ENCODE results near the gene FGR. TPM values are rescaled to one million over a fixed set of nuclear protein-coding genes. Genes with fewer than 3 reads are reported as not detected.
"Not testable (repeated sequence)": the region's sequence is repeated elsewhere in the genome, so short reads cannot be mapped to it uniquely, and the experiment has no call there.

The FGR gene
- total RNA-seq, 5 donors from 2014 or later (not counting 1 experiment from before 2014, with no cell fraction given), result 3.2 to 37.3 (median 5.7) TPM

- POLR2A ChIA-PET, result interaction anchor here in 1 of 2 donors (0.5 kb wide), 1 partner anchor 1102 kb away, joined by 3 read pairs; no protein-coding TSS in a partner anchor
Measured at GRCh38 chr1:27644369-27645070, 9.5 kb upstream of the FGR start.

GRCh38 chr1:27643600-27644368, 8.8 kb upstream of the FGR start:
- H3K27ac Mint-ChIP-seq, result peak overlapping the region; percentile 53 to 80
- H3K27me3 ChIP-seq (replicated peaks in 1 of 2; ENCODE audit: control insufficient read depth in 2 of 2, extremely low read depth in 1 of 2, insufficient read depth in 2 of 2, low read length in 1 of 2), result no peaks in the 10 kb centered on the region
- H3K9me3 ChIP-seq, result no peaks in the 10 kb centered on the region
- no peaks in the 10 kb centered on the region for H3K9me3 Mint-ChIP-seq
- peaks cover 3 to 16% of the 10 kb centered on the region in 2 experiments for H3K4me1 ChIP-seq (ENCODE audit: control insufficient read depth in 1 of 2, extremely low read depth in 1 of 2, insufficient read depth in 2 of 2, low read length in 2 of 2)
- H3K27me3 Mint-ChIP-seq, result no peaks in the 10 kb centered on the region
- ChIA-PET POLR2A (interaction anchor here in 1 of 2 donors (0.5 kb wide), 1 partner anchor 1103 kb away, joined by 3 read pairs; no protein-coding TSS in a partner anchor), CTCF (interaction anchor here (0.6 to 1.9 kb wide), 5 partner anchors 19 to 35 kb away, joined by 3 to 14 read pairs (median 5); no protein-coding TSS in a partner anchor)
- H3K36me3 Mint-ChIP-seq, result no peaks in the 10 kb centered on the region
- no peaks in the 10 kb centered on the region for H3K36me3 ChIP-seq (ENCODE audit: control insufficient read depth in 2 of 2, extremely low read depth in 1 of 2, insufficient read depth in 1 of 2, low read length in 1 of 2)
- DNase-seq (peak; percentile 49 to 85 (median 67)), ATAC-seq (replicated peaks in 1 of 4) (peak; percentile 96 to 97 (median 96))
- 16% methylated on average over 9 of the region's 13 CpGs for WGBS (ENCODE audit: insufficient coverage)
- H3K4me3 Mint-ChIP-seq, result no peak overlapping the region
- no peak overlapping the region for H3K4me3 ChIP-seq (ENCODE audit: control insufficient read depth in 1 of 2, extremely low read depth in 1 of 2, low read length in 1 of 2)
- H3K27ac ChIP-seq (ENCODE audit: low read length), result no peak overlapping the region
- peaks cover 16 to 47% (median 19%) of the 10 kb centered on the region in 3 donors for H3K4me1 Mint-ChIP-seq

More at GRCh38 chr1:27644369-27645070, 9.5 kb upstream of the FGR start:
- no peaks in the 10 kb centered on the region for H3K9me3 ChIP-seq
- no peaks in the 10 kb centered on the region for H3K36me3 ChIP-seq (ENCODE audit: control insufficient read depth in 2 of 2, extremely low read depth in 1 of 2, insufficient read depth in 1 of 2, low read length in 1 of 2)
- Mint-ChIP-seq H3K27me3 (no peaks in the 10 kb centered on the region), H3K4me3 (no peak overlapping the region), H3K9me3 (no peaks in the 10 kb centered on the region), H3K36me3 (no peaks in the 10 kb centered on the region), H3K27ac (peak overlapping the region in 1 of 2 donors; percentile 80), H3K4me1 (peaks cover 14 to 42% (median 17%) of the 10 kb centered on the region in 3 donors)
- ATAC-seq (replicated peaks in 1 of 4) (no peak), DNase-seq (no peak)
- no peak overlapping the region for H3K27ac ChIP-seq (ENCODE audit: low read length)
- peaks cover 3 to 13% of the 10 kb centered on the region in 2 experiments for H3K4me1 ChIP-seq (ENCODE audit: control insufficient read depth in 1 of 2, extremely low read depth in 1 of 2, insufficient read depth in 2 of 2, low read length in 2 of 2)
- no peaks in the 10 kb centered on the region for H3K27me3 ChIP-seq (replicated peaks in 1 of 2; ENCODE audit: control insufficient read depth in 2 of 2, extremely low read depth in 1 of 2, insufficient read depth in 2 of 2, low read length in 1 of 2)
- 90% methylated on average over 1 of the region's 5 CpGs for WGBS (ENCODE audit: insufficient coverage)
- H3K4me3 ChIP-seq (ENCODE audit: control insufficient read depth in 1 of 2, extremely low read depth in 1 of 2, low read length in 1 of 2), result no peak overlapping the region
- CTCF ChIA-PET, result interaction anchor here (1.2 to 1.9 kb wide), 4 partner anchors 18 to 25 kb away, joined by 3 to 14 read pairs (median 6); no protein-coding TSS in a partner anchor

- POLR2A ChIA-PET, H3K27ac Mint-ChIP-seq: not testable (repeated sequence)
Measured at GRCh38 chr1:27640514-27640913, 5.5 kb upstream of the FGR start.

GRCh38 chr1:27638805-27639204, 3.8 kb upstream of the FGR start:
- DNase-seq, result no peak
- no peaks in the 10 kb centered on the region for H3K9me3 ChIP-seq
- H3K4me1 ChIP-seq (ENCODE audit: control insufficient read depth in 1 of 2, extremely low read depth in 1 of 2, insufficient read depth in 2 of 2, low read length in 2 of 2), result peaks cover 4 to 37% of the 10 kb centered on the region in 2 experiments
- H3K27me3 ChIP-seq (replicated peaks in 1 of 2; ENCODE audit: control insufficient read depth in 2 of 2, extremely low read depth in 1 of 2, insufficient read depth in 2 of 2, low read length in 1 of 2), result no peaks in the 10 kb centered on the region
- no peak overlapping the region for H3K4me3 ChIP-seq (ENCODE audit: control insufficient read depth in 1 of 2, extremely low read depth in 1 of 2, low read length in 1 of 2)
- H3K27ac Mint-ChIP-seq, result peak overlapping the region in 1 of 2 donors; percentile 43
- no peaks in the 10 kb centered on the region for H3K36me3 Mint-ChIP-seq
- no CpG with 5 or more reads among the region's 2 CpGs for WGBS (ENCODE audit: insufficient coverage)
- H3K4me3 Mint-ChIP-seq, result no peak overlapping the region
- no peaks in the 10 kb centered on the region for H3K36me3 ChIP-seq (ENCODE audit: control insufficient read depth in 2 of 2, extremely low read depth in 1 of 2, insufficient read depth in 1 of 2, low read length in 1 of 2)
- ATAC-seq (replicated peaks in 1 of 4), result no peak
- ChIA-PET POLR2A (interaction anchor here in 1 of 2 donors (0.5 kb wide), 1 partner anchor 18 kb away, joined by 3 read pairs; no protein-coding TSS in a partner anchor), CTCF (interaction anchor here in 1 of 2 donors (0.7 to 1.2 kb wide), 2 partner anchors 11 to 24 kb away, joined by 3 read pairs; no protein-coding TSS in a partner anchor)
- no peaks in the 10 kb centered on the region for H3K9me3 Mint-ChIP-seq
- no peak overlapping the region for H3K27ac ChIP-seq (ENCODE audit: low read length)
- no peaks in the 10 kb centered on the region for H3K27me3 Mint-ChIP-seq
- H3K4me1 Mint-ChIP-seq, result peaks cover 26 to 52% (median 38%) of the 10 kb centered on the region in 3 donors

More at GRCh38 chr1:27640514-27640913, 5.5 kb upstream of the FGR start:
- WGBS (ENCODE audit: insufficient coverage), result 100% methylated on average over 1 of the region's 9 CpGs
- H3K36me3 Mint-ChIP-seq; H3K4me3 Mint-ChIP-seq; H3K4me3 ChIP-seq (ENCODE audit: control insufficient read depth in 1 of 2, extremely low read depth in 1 of 2, low read length in 1 of 2); H3K9me3 ChIP-seq; H3K27me3 ChIP-seq (replicated peaks in 1 of 2; ENCODE audit: control insufficient read depth in 2 of 2, extremely low read depth in 1 of 2, insufficient read depth in 2 of 2, low read length in 1 of 2); H3K27ac ChIP-seq (ENCODE audit: low read length); H3K9me3 Mint-ChIP-seq; DNase-seq; ATAC-seq (replicated peaks in 1 of 4); H3K27me3 Mint-ChIP-seq; H3K36me3 ChIP-seq (ENCODE audit: control insufficient read depth in 2 of 2, extremely low read depth in 1 of 2, insufficient read depth in 1 of 2, low read length in 1 of 2): not testable (repeated sequence)
- CTCF ChIA-PET, result interaction anchor here (0.7 to 0.9 kb wide), 3 partner anchors 9 to 999 kb away, joined by 3 to 7 read pairs (median 5); no protein-coding TSS in a partner anchor
- peaks cover 25 to 58% (median 37%) of the 10 kb centered on the region in 3 donors for H3K4me1 Mint-ChIP-seq
- peaks cover 3 to 29% of the 10 kb centered on the region in 2 experiments for H3K4me1 ChIP-seq (ENCODE audit: control insufficient read depth in 1 of 2, extremely low read depth in 1 of 2, insufficient read depth in 2 of 2, low read length in 2 of 2)

GRCh38 chr1:27638047-27638734, 3.2 kb upstream of the FGR start:
- no peak overlapping the region for H3K27ac ChIP-seq (ENCODE audit: low read length)
- H3K36me3 ChIP-seq (ENCODE audit: control insufficient read depth in 2 of 2, extremely low read depth in 1 of 2, insufficient read depth in 1 of 2, low read length in 1 of 2), result no peaks in the 10 kb centered on the region
- no peaks in the 10 kb centered on the region for H3K9me3 Mint-ChIP-seq
- no peaks in the 10 kb centered on the region for H3K27me3 ChIP-seq (replicated peaks in 1 of 2; ENCODE audit: control insufficient read depth in 2 of 2, extremely low read depth in 1 of 2, insufficient read depth in 2 of 2, low read length in 1 of 2)
- no peak for ATAC-seq (replicated peaks in 1 of 4)
- H3K27ac Mint-ChIP-seq, result peak overlapping the region; percentile 13 to 41
- CTCF ChIA-PET, result interaction anchor here (1.0 to 1.2 kb wide), 2 partner anchors 24 to 87 kb away, joined by 3 to 4 read pairs; no protein-coding TSS in a partner anchor
- WGBS (ENCODE audit: insufficient coverage), result 67% methylated on average over 1 of the region's 5 CpGs
- POLR2A ChIA-PET, result interaction anchor here in 1 of 2 donors (0.5 to 0.6 kb wide), 2 partner anchors 18 to 46 kb away, joined by 3 to 8 read pairs; no protein-coding TSS in a partner anchor
- no peaks in the 10 kb centered on the region for H3K36me3 Mint-ChIP-seq
- H3K4me1 Mint-ChIP-seq, result peaks cover 27 to 52% (median 38%) of the 10 kb centered on the region in 3 donors
- H3K27me3 Mint-ChIP-seq, result no peaks in the 10 kb centered on the region
- no peak for DNase-seq
- peaks cover 7 to 37% of the 10 kb centered on the region in 2 experiments for H3K4me1 ChIP-seq (ENCODE audit: control insufficient read depth in 1 of 2, extremely low read depth in 1 of 2, insufficient read depth in 2 of 2, low read length in 2 of 2)
- H3K4me3 Mint-ChIP-seq, result no peak overlapping the region
- H3K9me3 ChIP-seq, result no peaks in the 10 kb centered on the region
- H3K4me3 ChIP-seq (ENCODE audit: control insufficient read depth in 1 of 2, extremely low read depth in 1 of 2, low read length in 1 of 2), result no peak overlapping the region

Data from T-cell (primary cell).